ENCODE data around the gene AGTRAP.

The AGTRAP gene

DNA sequence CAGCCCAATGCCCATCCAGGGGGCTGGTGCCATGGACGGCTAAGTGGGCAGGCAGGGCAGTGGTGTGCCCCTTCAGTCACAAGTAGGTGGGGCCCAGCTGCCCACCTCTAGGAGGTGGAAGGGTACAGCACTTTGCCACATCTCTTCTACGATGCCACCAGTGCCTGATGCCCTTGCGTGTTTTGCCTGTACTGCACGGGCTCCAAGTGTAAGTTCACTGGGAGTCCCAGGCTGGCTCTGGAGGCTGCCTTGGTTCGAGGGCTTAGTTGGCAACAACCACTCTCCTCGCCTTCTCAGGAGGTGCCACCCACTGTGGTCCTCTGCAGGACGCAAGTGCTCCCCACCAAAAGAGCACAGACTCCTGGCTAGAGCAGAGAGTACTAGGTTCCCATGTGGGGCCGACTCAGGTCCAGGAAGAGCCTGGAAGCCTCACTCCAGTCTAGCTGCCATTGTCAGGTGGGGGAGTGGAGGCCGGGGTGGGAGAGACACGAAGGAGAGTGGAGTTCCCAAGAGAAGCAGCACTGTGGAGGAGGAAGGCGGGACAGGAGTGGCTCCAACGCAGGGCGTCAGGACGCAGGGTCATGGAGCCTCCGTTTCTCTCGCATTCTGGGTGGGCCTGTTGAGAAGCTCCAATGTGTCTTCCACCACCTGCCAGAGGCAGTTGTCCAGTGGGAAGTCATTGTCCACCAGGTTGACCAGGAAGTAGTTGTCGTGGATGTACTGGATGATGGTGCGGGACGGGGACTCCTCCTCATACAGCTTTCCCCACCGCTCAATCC is 54.4 kb downstream of the AGTRAP start:
- no peak for DNase-seq (ENCODE audit: low read depth, low spot score)
- Histone ChIP-seq H3K9ac (ENCODE audit: insufficient read length) (no peak overlapping the region), H3K36me3 (ENCODE audit: insufficient read depth, low read length) (no peaks in the 10 kb centered on the region), H3K9me3 (ENCODE audit: low read depth, low read length) (no peaks in the 10 kb centered on the region), H3K4me3 (no peak overlapping the region), H3K27ac (no peak overlapping the region)
- TF ChIP-seq EZH2 (IDR thresholded peaks at IDR 0.05) = no peak

DNA sequence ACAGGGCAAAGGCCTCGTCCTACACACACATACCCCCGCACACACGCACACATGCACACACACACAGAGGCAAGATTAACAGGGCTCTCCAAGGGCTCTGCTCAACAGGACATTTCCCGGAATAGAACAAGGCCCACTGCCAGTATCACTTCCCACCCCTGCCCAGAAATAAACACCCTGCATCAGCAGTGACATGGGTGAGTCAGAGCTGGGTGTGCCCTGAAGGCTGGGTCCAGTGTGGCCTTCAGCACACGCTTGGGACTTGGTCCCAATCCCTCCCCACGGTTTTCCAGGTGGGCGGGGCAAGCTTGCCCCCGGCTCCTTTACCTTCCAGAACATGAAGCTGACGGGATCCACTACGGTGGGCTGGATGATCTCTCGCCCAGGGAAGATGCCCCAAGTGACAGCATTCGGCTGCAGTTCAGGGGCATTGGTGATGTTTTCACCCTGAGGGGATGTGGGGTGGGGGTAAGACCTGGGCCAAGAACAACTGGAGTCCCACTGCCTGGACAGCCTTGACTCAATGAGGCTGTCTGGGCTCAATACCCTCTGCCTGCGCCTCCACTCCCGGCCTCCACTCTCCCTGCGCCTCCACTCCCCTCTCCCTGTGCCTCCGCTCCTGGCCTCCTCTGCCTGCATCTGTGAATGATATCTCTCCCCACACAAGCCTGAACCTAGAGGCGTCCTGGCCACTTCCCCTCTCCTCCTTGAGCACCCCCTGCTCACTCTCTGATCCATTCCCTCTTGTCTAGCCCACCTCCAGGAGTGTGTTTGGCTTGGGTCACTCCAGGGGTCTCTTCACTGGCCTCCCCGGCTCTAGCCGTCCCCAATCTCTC is 55.2 kb downstream of the AGTRAP start:
- DNase-seq (ENCODE audit: low read depth, low spot score) = no peak
- Histone ChIP-seq H3K9ac (ENCODE audit: insufficient read length) (no peak overlapping the region), H3K9me3 (ENCODE audit: low read depth, low read length) (no peaks in the 10 kb centered on the region)

DNA sequence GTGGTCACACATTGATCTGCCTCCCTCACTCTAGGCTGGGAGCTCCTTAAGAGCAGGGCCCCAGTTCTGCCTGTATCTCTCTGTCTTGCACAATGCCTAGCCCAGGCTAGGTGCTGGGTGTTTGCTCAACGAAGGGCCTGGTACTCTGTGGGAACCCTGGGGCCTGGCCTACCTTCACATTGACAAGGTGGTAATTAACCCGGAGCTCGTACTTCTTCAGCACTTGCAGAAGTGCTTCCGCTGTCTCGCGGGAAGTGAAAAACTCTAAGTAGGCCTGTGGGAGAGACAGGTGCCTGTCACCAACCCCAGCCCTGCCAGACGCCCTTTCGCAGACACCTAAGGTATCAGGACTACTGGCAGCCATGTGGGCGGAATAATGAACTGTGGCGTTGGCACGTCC is 56.2 kb downstream of the AGTRAP start:
- Histone ChIP-seq H3K36me3 (ENCODE audit: insufficient read depth, low read length) (no peaks in the 10 kb centered on the region), H3K9ac (ENCODE audit: insufficient read length) (no peak overlapping the region), H3K27ac (no peak overlapping the region), H3K9me3 (ENCODE audit: low read depth, low read length) (no peaks in the 10 kb centered on the region), H3K4me3 (no peak overlapping the region)
- DNase-seq (ENCODE audit: low read depth, low spot score) = no peak
- TF ChIP-seq FOXP2 (optimal IDR thresholded peaks at IDR 0.05; ENCODE audit: control extremely low read depth, extremely low read length, insufficient read depth) (no peak), EZH2 (IDR thresholded peaks at IDR 0.05) (no peak), POLR2AphosphoS5 (IDR thresholded peaks at IDR 0.05; ENCODE audit: borderline replicate concordance, low read depth, low read length) (no peak)

More for the DNA sequence above, 55.2 kb downstream of the AGTRAP start:
- H3K27ac ChIP-seq = no peak overlapping the region
- no peaks in the 10 kb centered on the region for H3K36me3 ChIP-seq (ENCODE audit: insufficient read depth, low read length)
- H3K4me3 ChIP-seq = no peak overlapping the region
- TF ChIP-seq FOXP2 (optimal IDR thresholded peaks at IDR 0.05; ENCODE audit: control extremely low read depth, extremely low read length, insufficient read depth) (no peak), POLR2AphosphoS5 (IDR thresholded peaks at IDR 0.05; ENCODE audit: borderline replicate concordance, low read depth, low read length) (no peak), EZH2 (IDR thresholded peaks at IDR 0.05) (no peak)

DNA sequence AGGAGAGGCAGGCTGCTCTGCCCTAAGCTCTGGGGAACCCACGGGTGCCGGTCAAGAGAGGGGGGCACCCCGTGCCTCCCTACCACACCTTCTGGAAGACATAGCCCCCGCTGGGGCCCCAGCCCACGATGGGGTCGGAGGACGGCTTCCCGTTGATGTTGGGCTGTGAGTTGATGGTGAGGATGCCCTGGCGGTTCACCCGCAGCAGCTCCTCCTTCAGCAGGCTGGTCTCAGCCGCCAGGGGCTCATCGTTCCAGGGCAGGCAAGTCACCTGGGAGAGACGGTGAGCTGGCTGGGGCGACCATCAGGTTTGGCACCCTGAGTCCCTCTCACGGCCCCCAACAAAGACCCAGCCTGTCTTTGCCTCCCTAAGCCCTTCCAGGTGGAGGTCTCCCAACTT is 57.9 kb downstream of the AGTRAP start:
- Histone ChIP-seq H3K4me3 (no peak overlapping the region), H3K9me3 (ENCODE audit: low read depth, low read length) (no peaks in the 10 kb centered on the region), H3K36me3 (ENCODE audit: insufficient read depth, low read length) (no peaks in the 10 kb centered on the region), H3K27ac (no peak overlapping the region), H3K9ac (ENCODE audit: insufficient read length) (no peak overlapping the region)
- DNase-seq (ENCODE audit: low read depth, low spot score) = no peak
- no peak for TF ChIP-seq FOXP2 (optimal IDR thresholded peaks at IDR 0.05; ENCODE audit: control extremely low read depth, extremely low read length, insufficient read depth)
- no peak for TF ChIP-seq EZH2 (IDR thresholded peaks at IDR 0.05)
- no peak for TF ChIP-seq POLR2AphosphoS5 (IDR thresholded peaks at IDR 0.05; ENCODE audit: borderline replicate concordance, low read depth, low read length)

DNA sequence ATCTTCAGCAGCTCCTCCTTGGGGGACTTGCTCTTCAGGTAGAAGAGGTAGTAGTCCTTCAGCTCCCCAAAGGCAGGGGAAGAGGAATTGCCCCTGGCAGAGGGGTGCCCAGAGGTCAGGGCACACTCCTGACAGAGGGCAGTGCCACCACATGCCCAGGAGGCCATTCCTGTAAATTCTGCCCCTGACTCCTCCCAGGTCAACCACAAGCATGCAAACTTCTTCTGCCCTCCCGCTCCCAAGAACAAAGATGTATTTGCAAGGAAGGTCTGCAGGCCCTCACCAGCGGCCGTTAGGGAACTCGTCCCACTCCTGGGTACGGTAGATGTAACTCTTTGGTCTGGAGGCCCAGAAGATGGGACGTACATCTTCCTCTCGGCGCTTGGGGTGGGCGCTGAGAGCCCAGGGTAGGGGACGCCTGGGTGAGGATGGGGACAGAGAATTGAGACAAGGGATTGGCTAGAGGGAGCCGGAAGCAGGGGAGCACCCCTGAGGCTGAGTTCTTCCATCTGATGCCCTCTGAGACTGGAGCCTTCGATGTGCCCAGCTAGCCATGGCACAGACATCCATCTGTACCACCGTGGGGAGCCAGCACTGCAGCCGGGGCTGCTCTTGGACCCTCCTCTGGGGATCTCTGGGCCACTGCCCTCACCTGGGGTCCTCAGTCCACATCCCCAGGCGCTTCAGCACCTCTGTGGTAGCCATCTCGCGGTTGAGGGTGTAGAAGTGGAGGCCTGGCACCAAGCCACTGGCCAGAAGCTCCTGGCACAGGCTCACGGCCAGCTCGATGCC is 58.7 kb downstream of the AGTRAP start:
- Histone ChIP-seq H3K9me3 (ENCODE audit: low read depth, low read length) (no peaks in the 10 kb centered on the region), H3K9ac (ENCODE audit: insufficient read length) (no peak overlapping the region), H3K27ac (no peak overlapping the region), H3K36me3 (ENCODE audit: insufficient read depth, low read length) (no peaks in the 10 kb centered on the region), H3K4me3 (no peak overlapping the region)
- TF ChIP-seq POLR2AphosphoS5 (IDR thresholded peaks at IDR 0.05; ENCODE audit: borderline replicate concordance, low read depth, low read length) = no peak
- no peak for TF ChIP-seq EZH2 (IDR thresholded peaks at IDR 0.05)
- TF ChIP-seq FOXP2 (optimal IDR thresholded peaks at IDR 0.05; ENCODE audit: control extremely low read depth, extremely low read length, insufficient read depth) = no peak
- DNase-seq (ENCODE audit: low read depth, low spot score) = no peak

DNA sequence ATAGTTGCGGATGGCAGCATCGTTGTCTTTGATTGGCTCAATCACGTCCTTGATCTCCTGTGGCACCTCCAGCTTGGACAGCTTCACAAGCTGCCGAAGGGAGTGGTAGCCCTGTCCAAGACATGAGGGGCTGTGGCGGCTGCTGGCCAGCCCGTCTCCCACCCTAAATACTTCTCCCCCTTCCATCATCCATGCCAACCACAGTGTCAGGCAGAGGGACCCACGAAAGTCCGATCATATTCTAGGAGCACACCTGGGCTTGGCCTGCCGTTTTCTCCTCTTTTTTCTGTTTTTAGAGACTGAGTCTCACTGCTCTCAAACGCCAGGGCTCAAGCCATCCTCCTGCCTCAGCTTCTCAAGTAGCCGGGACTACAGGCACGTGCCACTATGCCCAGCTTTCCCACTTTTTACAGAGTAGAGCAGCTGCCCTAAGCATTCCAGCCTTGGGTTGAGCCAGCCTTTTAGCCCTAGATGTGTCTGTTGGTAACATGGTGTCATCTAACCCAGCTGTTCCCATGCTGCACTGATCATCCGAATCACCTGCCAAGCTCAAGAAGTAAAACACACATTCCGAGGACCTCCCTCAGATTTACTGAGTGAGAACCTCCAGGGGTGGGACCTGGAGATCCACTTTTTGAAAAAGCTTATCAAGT is 59.4 kb downstream of the AGTRAP start:
- Histone ChIP-seq H3K9ac (ENCODE audit: insufficient read length) (no peak overlapping the region), H3K36me3 (ENCODE audit: insufficient read depth, low read length) (no peaks in the 10 kb centered on the region), H3K4me3 (no peak overlapping the region), H3K9me3 (ENCODE audit: low read depth, low read length) (no peaks in the 10 kb centered on the region), H3K27ac (no peak overlapping the region)
- TF ChIP-seq POLR2AphosphoS5 (IDR thresholded peaks at IDR 0.05; ENCODE audit: borderline replicate concordance, low read depth, low read length) (no peak), EZH2 (IDR thresholded peaks at IDR 0.05) (no peak)
- DNase-seq (ENCODE audit: low read depth, low spot score) = no peak

DNA sequence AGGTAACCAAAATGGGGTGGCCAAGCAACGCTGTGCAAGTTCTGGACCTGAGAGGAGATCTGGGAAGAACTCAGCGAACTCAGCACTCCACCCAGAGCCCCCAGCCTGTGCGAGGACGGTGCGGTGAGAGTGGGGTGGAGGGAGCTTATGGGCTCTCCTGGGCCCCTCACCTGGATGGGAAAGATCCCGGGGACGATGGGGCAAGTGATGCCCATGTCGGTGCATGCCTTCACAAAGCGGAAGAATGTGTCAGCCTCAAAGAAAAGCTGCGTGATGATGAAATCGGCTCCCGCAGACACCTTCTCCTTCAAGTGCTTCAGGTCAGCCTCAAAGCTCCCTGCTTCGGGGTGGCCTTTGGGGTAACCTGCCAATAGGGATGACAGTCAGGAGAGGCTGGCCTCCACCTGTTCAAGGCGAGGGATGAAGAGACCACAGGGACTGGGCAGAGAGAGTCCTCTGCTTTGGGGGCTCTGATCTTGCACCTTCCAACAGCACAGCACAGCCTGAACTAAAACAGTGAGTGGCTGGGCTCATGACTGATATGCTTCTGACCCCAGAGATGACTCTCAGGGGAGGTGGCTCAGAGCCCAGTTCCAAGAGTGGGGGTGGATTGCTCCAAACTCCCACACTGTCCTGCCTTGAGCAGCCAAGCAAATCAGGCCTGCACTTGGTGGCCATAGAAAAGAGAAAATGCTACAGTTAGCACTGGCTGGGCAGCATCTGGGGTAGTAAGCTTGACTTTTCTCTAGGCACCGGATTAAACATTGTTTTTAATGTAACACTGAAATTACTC is 60.3 kb downstream of the AGTRAP start:
- no peak for DNase-seq (ENCODE audit: low read depth, low spot score)
- no peaks in the 10 kb centered on the region for H3K36me3 ChIP-seq (ENCODE audit: insufficient read depth, low read length)
- no peaks in the 10 kb centered on the region for H3K9me3 ChIP-seq (ENCODE audit: low read depth, low read length)
- H3K4me3 ChIP-seq = no peak overlapping the region
- no peak for TF ChIP-seq EZH2 (IDR thresholded peaks at IDR 0.05)
- TF ChIP-seq FOXP2 (optimal IDR thresholded peaks at IDR 0.05; ENCODE audit: control extremely low read depth, extremely low read length, insufficient read depth) = no peak
- no peak for TF ChIP-seq POLR2AphosphoS5 (IDR thresholded peaks at IDR 0.05; ENCODE audit: borderline replicate concordance, low read depth, low read length)
- no peak overlapping the region for H3K9ac ChIP-seq (ENCODE audit: insufficient read length)
- H3K27ac ChIP-seq = no peak overlapping the region
